GM19240 (cell line): ENCODE measurements around the gene FHIT.
"Not testable (repeated sequence)": the region's sequence is repeated elsewhere in the genome, so short reads cannot be mapped to it uniquely, and the experiment has no call there.

ENCODE experiments used
- DNase-seq: peaks from one replicate; pipeline ENCODE4 v3.0.0; 2011; ENCODE audit warnings: low spot score; ENCODE audit not compliant: insufficient read length

Gene FHIT

DNA sequence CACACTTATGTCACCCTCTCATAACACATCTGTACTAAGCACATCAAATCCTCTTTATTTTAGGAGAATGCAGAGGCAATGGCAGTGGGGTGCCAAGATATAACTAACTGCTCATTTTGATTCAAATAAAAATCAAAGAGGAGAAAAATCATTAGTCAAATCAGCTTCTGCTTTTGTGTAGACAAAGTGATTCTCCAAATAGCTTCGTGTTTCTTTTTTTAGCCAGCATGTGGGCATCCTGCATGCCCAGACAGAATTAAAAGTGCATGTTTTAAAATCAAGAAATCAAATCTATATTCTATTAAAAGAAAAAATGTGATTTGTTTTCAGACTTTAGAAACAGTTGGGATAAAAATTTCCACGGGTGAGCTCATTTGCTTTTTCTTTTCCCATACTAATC lies 1440.1 kb downstream of the FHIT start:
- no peak for DNase-seq

DNA sequence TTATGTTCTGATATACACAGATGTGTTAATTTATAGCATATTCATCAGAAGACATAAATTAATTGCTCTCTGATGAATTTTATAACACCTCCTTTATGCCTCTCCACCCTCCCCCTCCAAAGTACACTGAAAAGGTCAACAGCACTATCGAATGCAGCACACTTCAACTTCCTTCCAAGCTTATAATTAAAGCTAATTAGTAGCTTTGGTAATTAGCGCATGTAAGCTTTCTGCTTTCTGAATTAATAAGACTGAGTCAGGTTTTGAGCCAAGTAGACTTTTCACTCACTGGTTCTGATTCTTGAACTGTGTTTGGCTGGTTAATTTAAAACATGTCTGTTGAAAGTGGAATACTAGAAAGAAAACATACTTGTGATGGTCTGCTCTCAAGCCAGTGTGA lies 1440.6 kb downstream of the FHIT start:
- DNase-seq: no peak

DNA sequence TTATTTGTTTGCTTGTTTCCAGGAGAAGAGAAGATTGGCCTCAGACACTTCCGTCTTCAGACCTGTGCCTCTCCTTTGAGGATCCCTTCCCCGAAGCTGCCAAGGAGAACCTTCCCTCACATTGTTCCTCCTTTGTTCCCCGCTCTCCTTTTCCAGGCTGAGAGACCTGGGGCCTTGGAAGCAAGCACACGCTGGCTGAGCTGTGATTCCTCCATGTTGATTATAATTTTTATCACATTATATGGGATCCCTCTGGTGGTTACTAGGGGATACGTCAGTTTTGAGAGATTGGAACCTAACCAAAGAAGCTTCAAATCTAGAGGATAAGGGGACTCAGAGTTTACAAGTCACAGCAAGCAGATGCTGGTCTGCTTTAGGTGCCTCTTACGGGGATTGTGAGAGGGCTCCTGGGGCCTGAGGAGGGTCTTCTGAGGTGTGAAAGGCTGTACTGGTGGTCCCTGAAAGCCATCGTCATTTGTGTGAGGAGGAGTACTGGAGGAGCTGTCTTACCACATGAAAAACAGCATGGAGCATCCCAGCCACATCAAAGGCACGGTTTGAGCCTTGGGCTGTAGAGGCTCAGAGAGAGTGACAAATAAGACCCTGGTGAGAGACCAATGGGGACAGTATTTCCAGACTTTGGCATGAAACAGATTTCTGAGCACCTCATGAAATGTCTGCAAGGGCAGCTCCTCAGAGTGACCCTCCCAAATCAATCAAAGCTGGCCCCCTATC lies 1441.4 kb downstream of the FHIT start:
- no peak for DNase-seq

DNA sequence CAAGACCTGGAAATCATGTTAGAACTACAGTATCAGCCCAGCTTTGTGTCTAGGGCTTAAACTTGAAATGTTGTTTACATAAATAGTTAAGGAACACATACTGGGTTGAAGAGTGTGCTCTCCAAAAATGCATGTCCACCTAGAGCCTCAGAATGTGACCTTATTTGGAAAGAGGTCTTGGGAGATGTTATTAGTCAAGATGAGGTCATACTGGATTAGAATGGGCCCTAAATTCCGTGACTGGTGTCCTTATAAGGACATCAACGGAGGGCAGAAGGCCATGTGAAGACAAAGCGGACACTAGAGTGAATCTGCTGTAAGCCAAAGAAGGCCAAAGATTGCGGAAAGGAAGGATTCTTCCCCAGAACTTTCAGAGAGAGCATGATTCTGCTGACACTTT lies 1442.2 kb downstream of the FHIT start:
- no peak for DNase-seq

DNA sequence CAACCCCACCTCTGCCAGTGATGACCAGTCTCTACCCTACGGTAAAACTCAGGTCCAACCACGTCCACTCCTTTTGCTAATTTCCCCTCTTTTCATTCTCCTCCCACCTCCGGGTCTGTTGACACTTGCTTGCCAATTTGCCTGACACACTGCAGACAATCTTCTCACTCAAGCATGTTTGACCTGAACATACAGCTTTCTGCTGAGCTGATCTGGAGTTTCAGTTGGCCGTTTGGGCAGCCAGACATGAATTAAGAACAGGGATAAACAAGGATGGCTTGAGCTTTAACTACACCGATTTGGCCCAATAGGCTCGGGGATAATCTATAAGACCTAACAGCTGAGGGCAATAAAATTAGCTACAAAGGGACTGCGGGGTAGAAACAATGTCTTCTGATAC lies 1442.8 kb downstream of the FHIT start:
- DNase-seq: no peak

DNA sequence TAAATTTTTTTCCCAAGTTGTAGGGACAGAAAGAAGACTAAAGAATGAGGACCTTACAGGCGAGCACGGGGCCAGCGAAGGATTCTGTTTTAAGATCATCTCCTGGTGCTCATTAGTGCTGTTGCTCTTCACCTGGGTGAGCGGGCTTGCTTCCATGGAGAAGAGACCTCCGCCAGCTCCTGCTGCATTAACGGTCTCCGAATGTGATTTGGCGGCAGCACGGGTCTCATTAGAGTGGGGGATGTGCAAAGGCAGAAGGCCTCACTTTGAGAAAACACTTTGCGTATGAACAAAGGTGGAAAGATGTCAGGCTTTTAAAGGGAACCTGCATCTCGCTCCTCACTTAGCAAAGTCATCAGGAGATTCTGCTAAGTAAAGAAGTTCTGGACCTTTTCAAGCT lies 1448.0 kb downstream of the FHIT start:
- no peak for DNase-seq

DNA sequence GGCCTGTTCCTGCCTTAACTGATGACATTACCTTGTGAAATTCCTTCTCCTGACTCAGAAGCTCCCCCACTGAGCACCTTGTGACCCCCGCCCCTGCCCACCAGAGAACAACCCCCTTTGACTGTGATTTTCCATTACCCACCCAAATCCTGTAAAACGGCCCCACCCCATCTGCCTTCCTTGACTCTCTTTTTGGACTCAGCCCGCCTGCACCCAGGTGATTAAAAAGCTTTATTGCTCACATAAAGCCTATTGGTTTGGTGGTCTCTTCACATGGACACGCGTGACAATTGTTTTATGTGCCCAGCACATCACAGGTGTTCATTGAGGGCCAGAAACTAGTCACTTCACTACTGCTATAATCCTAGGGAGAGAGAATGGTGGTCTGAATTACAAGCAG lies 1448.8 kb downstream of the FHIT start:
- not testable (repeated sequence) for DNase-seq

DNA sequence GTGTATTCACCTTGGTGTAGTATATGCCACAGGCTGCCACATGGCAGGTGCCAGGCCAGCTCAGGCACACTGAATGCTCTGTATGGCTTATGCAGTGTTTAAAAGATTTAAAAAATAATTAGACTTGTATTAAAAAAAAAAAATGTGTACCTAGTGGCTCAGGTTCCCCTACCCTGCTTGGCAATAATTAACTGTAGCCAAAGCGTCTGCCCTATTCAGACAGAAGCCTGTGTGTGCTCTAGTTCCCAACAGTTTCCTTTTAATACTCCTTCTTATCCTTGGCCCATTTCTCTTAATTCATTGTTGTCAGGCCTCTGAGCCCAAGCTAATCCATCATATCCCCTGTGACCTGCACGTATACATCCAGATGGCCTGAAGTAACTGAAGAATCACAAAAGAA lies 1449.2 kb downstream of the FHIT start:
- DNase-seq: no peak

DNA sequence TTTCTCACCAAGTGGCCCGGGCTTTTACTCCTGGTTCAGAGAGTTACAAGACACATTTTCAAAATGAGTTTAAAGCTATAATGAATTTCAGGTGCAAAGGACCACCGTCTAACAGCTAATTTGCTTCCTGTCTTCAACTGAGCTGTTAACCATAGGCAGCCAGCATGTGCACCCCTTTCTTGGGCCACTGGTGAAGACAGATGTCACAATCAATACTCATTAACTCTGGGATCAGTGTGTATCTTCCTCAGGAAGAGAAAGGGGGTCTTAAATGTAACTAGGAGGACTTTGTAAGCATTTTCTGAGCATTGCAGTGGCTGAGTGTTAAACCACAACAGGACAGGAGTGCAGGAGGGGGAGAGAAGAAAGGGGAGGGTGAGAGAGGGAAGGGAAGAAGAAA lies 1450.8 kb downstream of the FHIT start:
- no peak for DNase-seq

DNA sequence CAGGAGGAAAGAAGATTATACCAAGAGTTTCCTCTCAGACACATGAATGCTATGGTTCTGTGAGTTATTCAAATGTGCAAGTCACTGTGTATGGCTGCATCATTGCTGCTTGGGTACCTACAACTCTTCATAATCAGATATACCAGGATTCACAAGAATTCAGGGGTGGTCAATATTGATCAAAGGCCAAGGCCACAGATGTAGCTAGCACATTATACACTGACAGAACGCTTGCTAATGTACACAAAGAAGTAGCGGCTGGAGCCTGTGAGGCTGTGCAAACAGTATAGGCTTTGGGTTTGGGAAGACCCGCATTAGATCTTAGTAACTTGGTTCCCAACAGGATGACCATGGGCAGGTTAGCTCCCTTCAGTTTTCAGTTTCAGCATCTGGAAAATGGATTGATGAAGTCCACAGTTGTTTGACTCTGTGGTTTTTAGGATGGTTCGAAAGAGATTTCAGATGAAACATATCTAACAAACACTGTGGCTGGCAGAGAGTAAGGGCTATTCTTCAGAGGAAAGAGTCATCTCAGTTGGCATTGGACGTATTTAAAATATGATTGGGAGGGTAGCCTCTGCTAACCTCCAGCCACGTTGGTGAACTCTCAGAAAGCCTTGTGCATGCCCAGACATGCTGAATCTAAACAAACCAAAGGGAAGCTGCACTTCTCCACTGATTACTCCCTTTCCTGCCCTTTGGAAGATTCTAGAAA lies 1452.7 kb downstream of the FHIT start:
- DNase-seq: no peak

DNA sequence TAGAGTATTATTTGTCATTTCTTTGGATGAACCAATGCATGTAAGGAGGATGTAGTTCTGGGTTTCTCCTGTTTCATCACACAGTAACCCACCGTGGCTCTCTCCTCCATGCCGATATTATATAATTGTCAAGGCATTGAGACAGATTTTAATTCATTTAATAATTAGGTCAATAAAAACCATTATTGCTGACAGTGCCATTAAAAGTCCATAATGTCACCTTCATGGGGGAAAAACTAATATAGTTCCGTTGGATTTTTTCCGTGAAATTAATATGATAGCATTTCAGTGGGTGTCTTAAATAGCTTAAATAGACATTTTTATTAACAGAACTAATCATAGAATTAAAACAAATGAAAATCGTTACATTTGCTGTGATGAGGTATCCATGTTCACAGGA lies 1453.7 kb downstream of the FHIT start:
- DNase-seq: no peak

DNA sequence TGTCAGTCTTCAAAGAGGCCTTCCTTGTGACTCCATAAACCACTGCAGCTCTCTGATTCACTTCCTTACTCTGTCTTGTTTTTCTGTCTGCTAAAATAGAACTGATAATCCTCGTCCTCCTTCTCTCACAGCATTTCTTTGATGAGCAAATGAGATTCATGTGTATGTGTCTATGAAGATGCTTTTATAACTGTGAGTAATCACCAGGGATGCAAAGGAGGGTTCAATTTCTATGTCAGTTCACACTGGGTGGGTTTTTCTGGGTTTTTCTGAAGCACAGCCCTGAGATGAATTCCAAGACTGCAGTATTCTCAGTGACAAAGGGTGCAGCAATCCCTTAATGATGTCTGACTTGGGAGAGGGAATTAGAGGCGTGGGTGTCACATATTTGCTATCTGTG lies 1454.8 kb downstream of the FHIT start:
- no peak for DNase-seq

DNA sequence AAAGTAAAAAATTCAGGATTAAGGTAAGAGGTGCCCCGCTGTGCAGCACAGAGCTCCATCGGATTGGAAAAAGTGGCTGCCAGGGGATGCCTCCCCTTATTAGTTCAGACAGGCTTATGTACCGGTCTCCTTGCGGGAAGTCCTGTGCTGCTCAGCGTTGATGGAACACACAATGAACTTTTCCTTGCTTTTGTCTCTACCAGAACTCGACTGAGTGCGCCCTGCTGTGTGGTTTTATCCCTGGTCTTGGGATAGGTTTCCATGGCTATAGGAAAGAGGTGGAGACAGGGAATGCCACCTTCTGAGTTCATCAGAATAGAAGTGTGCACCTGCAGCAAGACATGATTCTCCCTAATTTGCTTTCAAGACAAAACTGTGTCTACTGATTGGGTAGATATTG lies 1455.5 kb downstream of the FHIT start:
- DNase-seq: no peak

DNA sequence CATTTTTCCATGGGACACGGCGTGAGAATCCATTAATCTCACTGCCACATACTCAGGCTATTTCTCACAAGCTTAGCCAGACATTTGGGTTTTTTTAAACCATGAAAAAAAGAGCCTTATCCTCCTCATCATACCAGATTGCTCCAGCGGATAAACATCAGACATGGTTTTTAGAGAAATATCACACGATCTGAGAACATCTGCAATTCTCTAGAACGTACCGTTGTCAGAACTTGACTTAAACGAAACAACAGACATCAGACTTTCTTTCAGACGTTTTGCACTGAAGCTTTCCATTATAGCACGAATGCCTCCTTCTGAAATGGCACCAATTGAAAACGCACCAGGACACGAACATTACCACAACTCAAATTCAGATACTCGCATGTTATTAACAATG lies 1457.3 kb downstream of the FHIT start:
- DNase-seq: no peak

DNA sequence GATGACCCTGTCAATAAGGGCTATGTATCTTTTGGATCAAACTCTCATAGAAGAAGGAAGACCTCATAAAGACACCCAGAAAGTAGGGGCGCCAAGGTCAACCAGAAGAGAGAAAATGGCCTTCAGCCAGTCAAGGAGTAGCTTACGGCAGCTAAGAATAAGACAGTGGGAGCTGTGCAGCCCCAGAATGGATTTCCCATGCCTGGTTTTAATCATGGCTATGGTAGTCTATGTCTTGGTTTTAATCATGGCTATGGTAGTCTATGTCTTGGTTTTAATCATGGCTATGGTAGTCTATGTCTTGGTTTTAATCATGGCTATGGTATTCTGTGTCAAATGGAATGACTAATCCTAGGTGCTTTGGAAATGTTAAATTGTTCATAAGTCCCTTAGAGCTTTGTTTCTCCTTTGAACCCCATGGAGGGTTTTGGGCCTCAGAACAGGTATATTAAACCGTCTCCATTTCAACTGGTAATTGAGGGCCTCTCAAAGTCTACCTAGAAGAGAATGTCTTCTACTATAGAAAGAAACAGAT lies 1459.4 kb downstream of the FHIT start:
- no peak for DNase-seq

DNA sequence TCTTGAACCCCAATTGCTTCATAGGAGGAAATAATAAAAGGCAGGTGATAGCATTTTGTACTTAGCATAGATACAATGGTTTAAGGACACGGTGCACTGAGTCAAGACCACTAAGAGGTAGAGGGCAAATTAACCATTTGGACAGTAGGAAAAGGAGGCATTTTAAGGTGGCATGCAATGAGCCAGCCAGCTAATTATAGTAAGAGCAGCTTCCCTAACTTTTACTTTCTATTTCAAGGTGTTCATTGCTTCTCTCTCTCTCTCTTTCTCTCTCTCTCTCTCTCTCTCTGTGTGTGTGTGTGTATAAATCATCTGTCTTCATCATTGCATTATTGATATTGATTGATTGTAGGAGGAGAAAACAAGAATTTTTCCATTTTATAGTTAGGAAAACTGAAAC lies 1461.0 kb downstream of the FHIT start:
- DNase-seq: no peak

DNA sequence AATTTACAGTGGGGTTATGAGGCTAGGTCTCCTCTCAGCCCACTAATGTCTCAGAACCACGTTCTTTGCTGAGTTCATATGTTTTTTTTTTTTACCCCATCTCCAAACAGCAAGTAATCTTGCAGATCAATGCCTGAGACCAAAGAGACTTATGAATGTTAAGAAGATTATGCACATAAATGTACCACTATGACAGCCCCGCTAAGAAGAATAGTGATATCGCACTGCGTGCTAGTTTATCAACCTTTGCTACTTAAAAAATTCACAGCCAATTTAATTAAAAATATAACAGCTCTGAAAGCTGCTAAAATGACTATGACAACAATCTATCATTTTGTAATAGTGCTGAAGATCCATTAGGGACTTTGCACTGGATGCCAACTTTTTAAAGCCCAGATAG lies 1462.5 kb downstream of the FHIT start:
- DNase-seq: no peak

DNA sequence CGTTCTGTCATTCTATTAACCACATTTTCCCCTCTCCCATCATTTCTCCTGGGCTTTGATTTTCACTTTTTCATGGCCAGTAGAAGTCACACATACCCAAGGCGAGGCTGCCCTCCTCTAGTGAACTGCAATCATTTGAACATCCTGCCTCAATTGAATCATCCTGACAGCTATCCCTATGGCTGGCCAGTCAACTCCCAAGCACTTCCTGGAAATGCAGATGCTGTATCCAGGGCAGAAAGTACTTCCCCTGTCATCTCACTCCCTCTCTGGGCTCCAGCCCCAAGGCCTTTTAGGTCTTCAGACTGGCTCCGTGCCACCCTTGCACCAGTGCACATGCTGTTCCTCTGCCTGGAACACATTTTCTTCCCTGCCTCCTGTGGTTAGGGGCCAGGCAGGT lies 1463.1 kb downstream of the FHIT start:
- DNase-seq: no peak

DNA sequence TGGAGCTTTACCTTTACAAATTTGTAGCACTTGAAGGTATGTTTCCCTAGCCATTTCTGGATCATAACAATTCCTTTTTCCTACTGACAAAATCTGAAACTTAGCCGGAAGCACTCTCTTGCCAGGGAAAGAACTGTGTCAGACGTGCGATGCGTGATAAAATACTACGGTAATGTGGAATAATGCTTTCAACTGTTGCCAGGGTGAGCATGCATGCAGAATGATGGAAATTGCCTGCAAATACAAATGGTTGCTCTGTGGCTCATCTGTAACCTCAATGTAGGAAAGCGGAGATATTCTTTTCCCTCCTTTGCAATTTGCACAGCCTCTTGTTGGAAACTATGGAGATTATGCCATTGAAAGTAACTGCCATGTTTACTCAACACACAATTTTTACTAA lies 1464.9 kb downstream of the FHIT start:
- no peak for DNase-seq

DNA sequence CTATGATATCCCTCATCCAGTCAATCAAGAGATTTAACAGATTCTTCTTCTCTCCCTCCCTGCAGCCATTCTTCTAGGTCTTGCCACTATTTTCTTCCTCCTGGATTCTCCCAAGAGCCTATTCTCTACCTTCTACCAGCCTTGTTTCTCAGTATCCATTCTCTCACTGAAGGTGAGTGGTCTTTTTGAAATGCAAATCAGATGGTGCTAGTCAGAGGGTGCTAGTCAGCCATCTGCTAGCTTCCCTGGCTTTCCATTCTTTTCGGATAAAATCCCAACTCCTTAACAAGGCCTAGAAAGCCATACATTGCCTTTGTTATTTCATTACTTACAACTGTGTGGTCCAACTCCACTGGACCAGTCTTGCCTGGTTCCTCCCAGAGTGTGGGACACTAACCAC lies 1467.1 kb downstream of the FHIT start:
- no peak for DNase-seq

DNA sequence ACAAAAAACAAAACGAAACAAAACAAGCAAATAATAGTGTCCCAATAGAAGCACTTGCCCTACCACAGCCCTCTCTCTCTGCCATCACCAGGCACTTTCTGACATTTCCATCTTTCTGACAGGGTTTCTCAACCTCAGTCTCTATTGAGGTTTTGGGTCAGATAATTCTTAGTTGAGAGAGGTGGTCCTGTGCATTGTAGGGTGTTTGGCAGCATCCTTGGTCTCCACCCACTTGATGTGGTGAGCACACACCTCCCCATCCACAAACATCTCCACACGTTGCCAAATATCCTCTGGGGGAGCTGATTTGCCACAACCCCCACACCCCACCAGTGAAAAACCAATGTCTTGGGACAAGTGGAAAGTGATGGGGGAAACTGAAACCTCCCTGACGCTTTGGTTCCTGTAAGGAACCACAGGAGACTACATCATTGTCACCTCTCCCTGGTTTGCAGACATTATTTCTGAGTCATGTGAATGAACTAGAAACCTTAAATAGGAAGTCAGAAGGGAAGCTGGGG lies 1467.7 kb downstream of the FHIT start:
- DNase-seq: no peak

DNA sequence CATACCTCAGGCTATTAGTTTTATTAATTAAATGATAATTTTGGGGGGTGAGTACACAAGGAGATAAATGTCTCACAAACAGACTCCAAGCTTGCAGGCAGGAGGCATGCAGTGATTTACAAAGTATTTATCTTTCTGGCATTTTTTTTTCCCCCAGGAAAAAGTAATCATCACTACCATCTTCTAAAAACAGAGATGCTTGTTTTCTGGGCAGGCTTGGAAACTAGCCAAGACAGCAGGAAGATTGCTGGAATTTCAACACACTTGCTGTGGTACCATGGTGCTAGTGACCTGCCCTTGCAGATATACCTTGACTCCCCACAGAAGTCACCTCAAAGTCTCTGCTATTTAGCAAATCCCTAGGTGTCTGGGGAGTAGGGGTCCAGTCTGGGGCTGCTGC lies 1468.6 kb downstream of the FHIT start:
- DNase-seq: no peak

DNA sequence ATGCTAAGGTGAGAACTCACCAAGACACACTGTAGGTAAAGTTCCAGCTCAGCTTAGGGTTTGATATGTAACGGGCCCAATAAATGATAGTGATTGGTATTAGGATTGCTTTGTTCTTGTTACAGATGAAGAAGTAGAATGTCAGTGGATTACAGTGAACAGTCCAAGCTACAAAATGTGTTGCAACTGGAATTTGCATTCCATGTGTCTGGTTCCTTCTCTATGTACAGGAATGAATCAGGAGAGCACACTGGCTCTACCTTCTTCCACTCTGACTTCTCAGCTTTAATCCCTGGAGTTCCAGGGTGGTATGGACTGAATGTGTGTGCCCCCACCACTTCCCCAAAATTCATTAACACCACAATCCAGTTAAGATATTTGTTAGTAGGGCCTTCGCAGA lies 1471.0 kb downstream of the FHIT start:
- DNase-seq: no peak
